Superior temporal gyrus (tissue), 1 donor: ENCODE results near the gene TSPYL2.
A peak's percentile ranks its signal among the peaks of the same experiment; 100 is the strongest.

ENCODE experiments used
- DNase-seq: peaks from one replicate; pipeline ENCODE4 v3.0.0-alpha.2; 2016; ENCODE audit errors: extremely low spot score

TSPYL2 gene

GRCh38 chrX:53080628-53081580 is 1.3 kb upstream of the TSPYL2 start:
- no peak for DNase-seq

GRCh38 chrX:53082773-53083616 is 828 bp downstream of the TSPYL2 start:
- DNase-seq = no peak

GRCh38 chrX:53084043-53084570 is 1.9 kb downstream of the TSPYL2 start:
- no peak for DNase-seq

- DNase-seq = no peak
These were observed 2.7 kb downstream of the TSPYL2 start for GRCh38 chrX:53084863-53085262.

- DNase-seq = no peak
These were observed 3.6 kb downstream of the TSPYL2 start for GRCh38 chrX:53085661-53086229.

GRCh38 chrX:53086464-53086863 is 4.3 kb downstream of the TSPYL2 start:
- no peak for DNase-seq

GRCh38 chrX:53087388-53087831 is 5.2 kb downstream of the TSPYL2 start:
- no peak for DNase-seq

- DNase-seq = peak; percentile 66
These were observed 6.2 kb downstream of the TSPYL2 start for GRCh38 chrX:53088136-53088974.

- DNase-seq = peak; percentile 71
These were observed 7.2 kb downstream of the TSPYL2 start for GRCh38 chrX:53089224-53089842.

- DNase-seq = no peak
These were observed 7.8 kb downstream of the TSPYL2 start for GRCh38 chrX:53089925-53090324.

- no peak for DNase-seq
These were observed 9.2 kb downstream of the TSPYL2 start for GRCh38 chrX:53091354-53091753.

GRCh38 chrX:53093177-53093655 is 11.0 kb downstream of the TSPYL2 start:
- DNase-seq = no peak

GRCh38 chrX:53093748-53094581 is 11.8 kb downstream of the TSPYL2 start, which contains the start of gene KANTR:
Gene KANTR (plus strand): TSS chrX:53094142. CDS start chrX:53124273, 30,131 bp downstream.
- DNase-seq = peak; percentile 95

- no peak for DNase-seq
These were observed 12.4 kb downstream of the TSPYL2 start for GRCh38 chrX:53094582-53094905.

GRCh38 chrX:53095796-53096195 is 13.6 kb downstream of the TSPYL2 start:
- no peak for DNase-seq

- DNase-seq = no peak
These were observed 32.8 kb downstream of the TSPYL2 start for GRCh38 chrX:53114864-53115549.

GRCh38 chrX:53115550-53115874 is 33.3 kb downstream of the TSPYL2 start:
- DNase-seq = no peak

- no peak for DNase-seq
These were observed 33.9 kb downstream of the TSPYL2 start for GRCh38 chrX:53116101-53116500.

GRCh38 chrX:53122013-53122412 is 39.8 kb downstream of the TSPYL2 start:
- no peak for DNase-seq
